DND-41 (cell line): ENCODE results near the gene TBCD.

Source experiments
- EZH2 ChIP-seq: IDR thresholded peaks from 3 replicates; pipeline ENCODE4 v1.6.1; 2012; ENCODE audit warnings: borderline replicate concordance, low read depth, mild to moderate bottlenecking, moderate library complexity, low read length, inconsistent platforms; ENCODE audit not compliant: severe bottlenecking
- TF ChIP-seq, protein P1 (sequence below): IDR thresholded peaks from 2 replicates; pipeline ENCODE4 v1.5.1; 2012; ENCODE audit warnings: borderline replicate concordance, low read length, moderate library complexity, mild to moderate bottlenecking; ENCODE audit not compliant: poor library complexity, severe bottlenecking; ENCODE audit errors: extremely low read depth

DNA sequence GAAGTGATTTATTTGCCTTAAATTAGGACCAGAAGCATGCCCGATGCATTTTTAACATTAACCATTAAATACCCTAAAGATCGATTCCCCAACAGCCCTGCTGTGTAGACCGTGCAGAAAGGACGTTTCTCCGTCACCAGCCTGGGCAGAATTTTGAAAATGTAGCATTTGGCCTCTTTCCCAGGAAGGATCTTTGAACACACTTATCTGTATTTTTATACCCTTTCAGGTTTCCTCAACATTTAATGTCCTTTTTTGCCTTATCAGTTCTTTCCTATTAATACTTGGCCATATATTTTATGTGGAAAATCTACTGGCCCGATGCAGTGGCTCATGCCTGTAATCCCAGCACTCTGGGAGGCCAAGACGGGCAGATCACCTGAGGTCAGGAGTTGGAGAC, 142.5 kb downstream of the TBCD start:
- TF ChIP-seq, protein P1, sequence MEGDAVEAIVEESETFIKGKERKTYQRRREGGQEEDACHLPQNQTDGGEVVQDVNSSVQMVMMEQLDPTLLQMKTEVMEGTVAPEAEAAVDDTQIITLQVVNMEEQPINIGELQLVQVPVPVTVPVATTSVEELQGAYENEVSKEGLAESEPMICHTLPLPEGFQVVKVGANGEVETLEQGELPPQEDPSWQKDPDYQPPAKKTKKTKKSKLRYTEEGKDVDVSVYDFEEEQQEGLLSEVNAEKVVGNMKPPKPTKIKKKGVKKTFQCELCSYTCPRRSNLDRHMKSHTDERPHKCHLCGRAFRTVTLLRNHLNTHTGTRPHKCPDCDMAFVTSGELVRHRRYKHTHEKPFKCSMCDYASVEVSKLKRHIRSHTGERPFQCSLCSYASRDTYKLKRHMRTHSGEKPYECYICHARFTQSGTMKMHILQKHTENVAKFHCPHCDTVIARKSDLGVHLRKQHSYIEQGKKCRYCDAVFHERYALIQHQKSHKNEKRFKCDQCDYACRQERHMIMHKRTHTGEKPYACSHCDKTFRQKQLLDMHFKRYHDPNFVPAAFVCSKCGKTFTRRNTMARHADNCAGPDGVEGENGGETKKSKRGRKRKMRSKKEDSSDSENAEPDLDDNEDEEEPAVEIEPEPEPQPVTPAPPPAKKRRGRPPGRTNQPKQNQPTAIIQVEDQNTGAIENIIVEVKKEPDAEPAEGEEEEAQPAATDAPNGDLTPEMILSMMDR = no peak
- no peak for TF ChIP-seq EZH2
